NCI-H524 (cell line): ENCODE data around the gene AHRR.
"Not testable (repeated sequence)": the region's sequence is repeated elsewhere in the genome, so short reads cannot be mapped to it uniquely, and the experiment has no call there.

Experiments
- DNase-seq, 2 experiments: peaks; one replicate each; lab custom pipeline; 2025; lab: John Stamatoyannopoulos, UW

AHRR gene

GRCh38 chr5:305459-305858, 16.1 kb upstream of the AHRR start:
- no peak for DNase-seq

GRCh38 chr5:306011-306805, 15.3 kb upstream of the AHRR start:
- no peak for DNase-seq

- no peak for DNase-seq
Measured at GRCh38 chr5:307306-307705, 14.2 kb upstream of the AHRR start.

- DNase-seq, result no peak
Measured at GRCh38 chr5:307794-308579, 13.5 kb upstream of the AHRR start.

- no peak for DNase-seq
Measured at GRCh38 chr5:308672-309271, 12.7 kb upstream of the AHRR start.

- not testable (repeated sequence) for DNase-seq
Measured at GRCh38 chr5:309831-310230, 11.7 kb upstream of the AHRR start.

GRCh38 chr5:310516-310915, 11.0 kb upstream of the AHRR start:
- DNase-seq, result no peak

- DNase-seq, result no peak
Measured at GRCh38 chr5:310941-311434, 10.5 kb upstream of the AHRR start.

GRCh38 chr5:311963-312362, 9.6 kb upstream of the AHRR start:
- no peak for DNase-seq

- DNase-seq, result no peak
Measured at GRCh38 chr5:312845-313244, 8.7 kb upstream of the AHRR start.

GRCh38 chr5:313265-313664, 8.2 kb upstream of the AHRR start:
- DNase-seq, result no peak

- DNase-seq, result no peak
Measured at GRCh38 chr5:313806-314376, 7.6 kb upstream of the AHRR start.

GRCh38 chr5:314676-315487, 6.6 kb upstream of the AHRR start:
- no peak for DNase-seq

GRCh38 chr5:315488-316209, 5.9 kb upstream of the AHRR start:
- no peak for DNase-seq

- DNase-seq, result no peak
Measured at GRCh38 chr5:316210-317085, 5.1 kb upstream of the AHRR start.

- peak; percentile 22 to 73 for DNase-seq
Measured at GRCh38 chr5:317086-317811, 4.3 kb upstream of the AHRR start.

- DNase-seq, result no peak
Measured at GRCh38 chr5:318341-318897, 3.1 kb upstream of the AHRR start.

GRCh38 chr5:318931-319601, 2.4 kb upstream of the AHRR start:
- no peak for DNase-seq
